Stimulated activated naive B cell treated with anti-CD40 and anti-IgM and Interleukin-4, amounts not matched to agents 10 μg/mL and 1 μg/mL and 100 μg/mL, for 72 hours (primary cell): ENCODE results near the gene ZRANB1.

ENCODE experiments used
- ATAC-seq, 2 donors: fragments of 150-1000 bp; cut with Tn5 transposase; replicated peaks; 2 replicates each; pipeline ENCODE4 v1.10.0; 2021; ENCODE audit warnings: moderate library complexity in 1 of 2
- DNase-seq: peaks from one replicate; pipeline ENCODE4 v3.0.0; 2021
- H3K27ac Mint-ChIP-seq: one replicate; pipeline ENCODE4 v1.8.0; 2022; ENCODE audit warnings: mild to moderate bottlenecking, mixed read lengths
- H3K27me3 Mint-ChIP-seq, 2 donors: one replicate each; pipeline ENCODE4 v1.8.0; 2022; ENCODE audit warnings: mixed read lengths in 2 of 2
- H3K36me3 Mint-ChIP-seq, 2 donors: one replicate each; pipeline ENCODE4 v1.8.0; 2022; ENCODE audit warnings: mixed read lengths in 2 of 2, mild to moderate bottlenecking in 1 of 2
- H3K4me1 Mint-ChIP-seq, 2 donors: one replicate each; pipeline ENCODE4 v1.8.0; 2022; ENCODE audit warnings: mixed read lengths in 2 of 2, mild to moderate bottlenecking in 1 of 2
- H3K4me3 Mint-ChIP-seq, 2 donors: one replicate each; pipeline ENCODE4 v1.8.0; 2022; ENCODE audit warnings: mild to moderate bottlenecking in 2 of 2, mixed read lengths in 2 of 2, moderate library complexity in 1 of 2
- H3K9me3 Mint-ChIP-seq, 2 donors: one replicate each; pipeline ENCODE4 v1.8.0; 2022; ENCODE audit warnings: mixed read lengths in 2 of 2, mild to moderate bottlenecking in 1 of 2

The ZRANB1 gene

GRCh38 chr10:125037145-125037877 is 95.4 kb downstream of the ZRANB1 start:
- no peaks in the 10 kb centered on the region for H3K4me1 Mint-ChIP-seq
- ATAC-seq (no peak), DNase-seq (no peak)
- no peak overlapping the region for H3K27ac Mint-ChIP-seq
- no peak overlapping the region for H3K4me3 Mint-ChIP-seq
- H3K9me3 Mint-ChIP-seq, result no peaks in the 10 kb centered on the region
- peaks cover 18 to 35% of the 10 kb centered on the region in 2 donors for H3K27me3 Mint-ChIP-seq
- no peaks in the 10 kb centered on the region for H3K36me3 Mint-ChIP-seq
